Measurements from ENCODE around the gene NKAP.
"Not testable (repeated sequence)": the region's sequence is repeated elsewhere in the genome, so short reads cannot be mapped to it uniquely, and the experiment has no call there.

The NKAP gene

DNA sequence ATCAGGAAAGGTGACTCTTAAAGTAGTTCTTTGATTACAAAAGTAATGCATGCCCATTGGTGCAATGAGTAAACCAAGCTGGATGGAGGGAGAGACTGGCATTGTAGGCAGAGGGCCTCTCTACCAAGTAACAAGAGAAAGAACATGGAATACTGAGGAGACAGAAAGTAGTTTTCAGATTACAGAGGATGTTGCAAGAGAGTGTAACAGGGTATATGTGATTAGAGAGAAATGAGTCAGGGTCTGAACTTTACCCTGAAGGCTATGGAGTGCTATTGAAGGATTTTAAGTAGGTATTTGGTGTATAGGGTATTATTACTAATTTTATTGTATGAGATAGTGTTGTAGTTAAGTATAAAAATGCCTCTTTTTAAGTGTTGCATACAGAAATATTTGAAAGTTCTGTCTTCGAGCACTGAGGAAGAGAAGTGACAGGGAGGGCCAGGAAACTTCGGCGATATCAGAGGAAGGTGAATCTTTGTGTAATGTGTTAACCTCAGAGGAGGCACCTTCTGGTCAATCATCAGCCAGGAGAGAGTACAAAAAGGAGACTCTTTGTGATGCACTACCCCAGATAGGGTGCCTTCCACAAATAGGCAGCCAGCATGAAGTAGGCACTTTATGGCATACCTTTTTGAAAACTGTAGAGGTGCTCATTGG is 8.2 kb downstream of the NKAP start:
- DNase-seq, result no peak

DNA sequence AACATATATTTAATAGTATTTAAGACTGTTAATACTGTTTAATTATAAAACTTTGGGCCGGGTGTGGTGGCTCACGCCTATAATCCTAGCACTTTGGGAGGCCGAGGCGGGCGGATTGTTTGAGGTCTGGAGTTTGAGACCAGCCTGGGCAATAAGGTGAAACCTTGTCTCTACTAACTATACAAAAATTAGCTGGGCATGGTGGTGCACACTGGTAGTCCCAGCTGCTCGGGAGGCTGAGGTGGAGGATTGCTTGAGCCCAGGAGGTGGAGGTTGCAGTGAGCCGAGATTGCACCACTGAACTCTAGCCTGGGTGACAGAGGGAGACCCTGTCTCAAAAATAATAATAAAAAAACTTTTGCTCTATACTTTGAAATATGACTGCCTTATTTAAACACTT is 21.2 kb downstream of the NKAP start:
- DNase-seq, result not testable (repeated sequence)

DNA sequence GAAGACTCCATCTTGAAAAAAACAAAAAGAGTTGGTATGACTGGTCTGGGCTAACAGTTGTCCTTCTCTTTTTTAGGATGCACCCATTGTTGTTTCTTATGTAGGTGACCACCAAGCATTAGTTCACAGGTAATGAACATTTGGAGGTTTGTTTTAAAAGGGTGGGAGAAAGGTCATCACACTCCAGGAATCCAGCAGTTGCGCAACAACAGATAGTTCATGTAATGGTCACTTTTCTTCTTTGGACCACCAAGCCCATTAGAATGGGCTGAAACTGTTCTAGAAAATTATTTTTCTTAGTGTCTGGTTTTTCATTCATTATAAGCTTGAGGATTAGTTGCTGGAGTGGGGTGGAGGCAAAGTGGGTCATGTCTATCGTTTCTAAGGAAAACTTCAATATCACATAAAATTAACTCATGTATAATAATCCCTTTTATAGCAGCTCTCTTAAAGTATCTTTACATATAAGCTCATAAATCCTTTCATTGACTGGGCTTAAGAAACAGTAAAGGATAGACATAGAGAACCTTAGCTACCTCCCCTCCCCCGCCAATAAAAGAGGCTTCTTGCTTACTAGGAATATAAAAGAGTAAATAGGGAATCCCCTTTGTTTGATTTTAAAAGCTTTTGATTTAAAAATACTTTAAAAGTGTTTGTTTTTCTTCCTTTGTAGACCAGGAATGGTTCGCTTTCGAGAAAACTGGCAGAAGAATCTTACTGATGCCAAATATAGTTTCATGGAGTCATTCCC is 23.5 kb downstream of the NKAP start:
- DNase-seq, result no peak

DNA sequence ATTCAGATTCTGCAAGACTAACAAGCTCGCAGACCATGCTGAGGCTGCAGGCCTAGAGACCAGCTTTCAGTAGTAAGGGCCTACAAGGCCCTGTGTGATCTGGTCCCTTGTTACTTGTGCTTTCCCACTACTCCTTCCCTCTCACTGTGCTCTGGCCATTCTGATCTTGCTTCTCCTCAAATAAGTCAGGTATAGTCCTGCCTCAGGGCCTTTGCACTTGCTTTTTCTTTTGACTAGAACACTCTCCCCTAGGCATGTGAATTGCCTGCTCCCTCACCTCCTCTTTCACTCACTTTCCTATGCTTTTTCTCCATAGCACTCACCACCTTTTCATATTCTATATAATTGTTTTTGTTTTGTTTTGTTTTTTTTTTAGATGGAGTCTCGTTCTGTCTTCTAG is 25.7 kb downstream of the NKAP start:
- no peak for DNase-seq

DNA sequence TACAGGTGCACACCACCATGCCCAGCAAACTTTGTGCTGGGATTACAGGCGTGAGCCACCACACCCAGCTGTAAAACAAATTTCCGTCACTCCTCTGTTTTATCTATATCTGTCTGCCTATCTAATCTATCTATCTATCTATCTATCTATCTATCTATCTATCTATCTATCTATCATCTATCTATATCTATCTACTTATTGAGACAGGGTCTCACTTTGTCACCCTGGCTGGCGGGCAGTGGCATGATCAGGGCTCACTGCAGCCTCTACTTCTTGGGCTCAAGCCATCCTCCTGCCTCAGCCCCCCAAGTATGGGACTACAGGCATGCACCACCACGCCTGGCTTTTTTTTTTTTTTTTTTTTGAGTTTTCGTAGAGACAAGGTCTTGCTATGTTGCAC is 27.2 kb downstream of the NKAP start:
- DNase-seq, result no peak

DNA sequence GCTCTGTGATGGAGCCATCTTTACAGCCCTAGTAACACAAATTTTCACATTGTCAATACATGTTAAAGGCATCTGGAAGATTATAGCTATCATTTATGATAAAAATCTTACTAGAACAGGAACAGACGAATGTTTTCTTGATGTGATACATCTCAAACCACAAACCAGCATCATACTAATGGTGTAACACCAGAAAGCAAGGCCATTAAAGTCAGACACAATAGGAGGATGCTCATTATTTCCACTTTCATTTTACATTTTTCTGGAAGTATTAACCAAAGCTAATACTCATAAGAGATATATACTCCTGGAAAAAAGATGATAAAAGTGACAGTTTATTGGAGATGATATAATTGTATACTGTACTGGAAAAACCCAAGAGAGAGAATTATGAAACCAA is 42.6 kb downstream of the NKAP start:
- no peak for DNase-seq

DNA sequence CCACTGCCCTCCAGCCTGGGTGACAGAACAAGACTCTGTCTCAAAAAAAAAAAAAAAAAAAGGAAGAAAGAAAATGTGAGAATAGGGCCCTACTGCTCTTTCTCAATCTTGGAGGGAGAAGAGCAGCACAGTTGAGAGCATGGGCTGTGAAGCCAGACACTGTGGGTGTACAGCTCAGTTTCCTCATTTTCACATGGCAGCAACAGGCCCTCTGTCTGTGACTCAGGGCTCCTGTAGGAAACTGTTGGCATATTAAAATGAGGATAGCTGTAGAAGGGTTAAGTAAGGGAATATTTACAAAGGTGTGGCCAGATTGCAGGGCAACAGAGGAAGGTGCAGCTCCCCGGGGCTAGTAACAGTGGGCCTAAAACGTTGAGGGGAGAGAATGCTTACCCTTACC is 44.4 kb downstream of the NKAP start:
- no peak for DNase-seq

DNA sequence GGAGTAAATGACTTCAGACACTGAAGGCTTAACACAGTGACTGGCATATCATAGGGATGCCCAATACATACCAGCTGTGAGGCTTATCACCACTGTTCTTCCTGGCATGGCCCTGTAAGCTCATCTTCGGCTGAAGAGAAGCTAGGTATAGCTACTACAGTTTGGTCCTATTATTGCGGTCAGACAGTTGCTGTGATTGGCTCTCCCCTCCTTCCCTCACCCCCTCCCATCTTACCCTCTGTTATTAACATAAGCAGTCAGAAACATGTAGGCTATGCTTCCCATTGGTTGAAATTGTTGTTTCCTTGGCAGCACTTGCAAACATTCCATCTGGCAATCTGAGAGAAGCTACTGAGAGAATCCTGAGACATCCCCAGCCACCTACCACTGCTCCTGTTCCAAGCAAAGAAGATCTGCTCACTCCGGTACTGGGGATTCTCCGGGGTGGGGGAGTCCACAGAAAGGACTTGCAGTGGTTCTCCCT is 47.7 kb downstream of the NKAP start, which contains the start of gene AKAP14:
Gene AKAP14 (plus strand): TSS at position 51 of the 484 bp plus-strand sequence. CDS start 7,331 bp downstream, outside the sequence.
- no peak for DNase-seq

DNA sequence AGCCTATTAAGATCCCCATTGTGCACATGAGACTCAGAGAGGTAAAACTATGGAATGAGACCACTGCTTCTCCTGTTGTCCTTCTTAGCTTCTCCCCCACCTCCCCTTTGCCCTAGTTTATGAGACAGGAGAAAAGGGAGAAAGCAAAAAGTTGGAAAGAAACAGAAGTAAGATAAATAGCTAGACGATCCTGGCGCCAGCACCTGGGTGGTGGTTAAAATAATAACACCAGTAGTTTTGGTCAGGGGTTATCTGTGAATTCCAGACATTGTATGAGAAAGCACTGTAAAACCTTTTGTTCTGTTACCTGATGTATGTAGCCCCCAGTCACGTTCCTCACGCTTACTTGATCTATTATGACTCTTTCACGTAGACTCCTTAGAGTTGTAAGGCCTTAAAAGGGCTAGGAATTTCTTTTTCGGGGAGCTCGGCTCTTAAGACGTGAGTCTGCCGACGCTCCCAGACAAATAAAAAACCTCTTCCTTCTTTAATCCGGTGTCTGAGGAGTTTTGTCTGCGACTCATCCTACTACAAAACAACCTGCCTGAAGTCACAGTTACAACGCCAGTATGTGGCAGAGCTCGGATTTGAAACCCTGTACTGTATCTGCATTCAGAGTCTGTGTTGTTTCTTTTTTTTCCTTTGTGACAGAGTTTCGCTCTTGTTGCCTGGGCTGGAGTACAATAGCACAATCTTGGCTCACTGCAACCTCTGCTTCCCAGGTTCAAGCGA is 51.4 kb downstream of the NKAP start:
- DNase-seq, result not testable (repeated sequence)

DNA sequence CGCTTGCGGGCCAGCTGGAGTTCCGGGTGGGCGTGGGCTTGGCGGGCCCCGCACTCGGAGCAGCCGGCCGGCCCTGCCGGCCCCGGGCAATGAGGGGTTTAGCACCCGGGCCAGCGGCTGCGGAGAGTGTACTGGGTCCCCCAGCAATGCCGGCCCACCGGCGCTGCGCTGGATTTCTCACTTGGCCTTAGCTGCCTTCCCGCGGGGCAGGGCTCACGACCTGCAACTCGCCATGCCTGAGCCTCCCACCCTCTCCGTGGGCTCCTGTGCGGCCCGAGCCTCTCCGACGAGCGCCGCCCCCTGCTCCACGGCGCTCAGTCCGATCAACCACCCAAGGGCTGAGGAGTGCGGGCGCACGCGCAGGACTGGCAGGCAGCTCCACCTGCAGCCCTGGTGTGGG is 52.9 kb downstream of the NKAP start:
- DNase-seq, result not testable (repeated sequence)

DNA sequence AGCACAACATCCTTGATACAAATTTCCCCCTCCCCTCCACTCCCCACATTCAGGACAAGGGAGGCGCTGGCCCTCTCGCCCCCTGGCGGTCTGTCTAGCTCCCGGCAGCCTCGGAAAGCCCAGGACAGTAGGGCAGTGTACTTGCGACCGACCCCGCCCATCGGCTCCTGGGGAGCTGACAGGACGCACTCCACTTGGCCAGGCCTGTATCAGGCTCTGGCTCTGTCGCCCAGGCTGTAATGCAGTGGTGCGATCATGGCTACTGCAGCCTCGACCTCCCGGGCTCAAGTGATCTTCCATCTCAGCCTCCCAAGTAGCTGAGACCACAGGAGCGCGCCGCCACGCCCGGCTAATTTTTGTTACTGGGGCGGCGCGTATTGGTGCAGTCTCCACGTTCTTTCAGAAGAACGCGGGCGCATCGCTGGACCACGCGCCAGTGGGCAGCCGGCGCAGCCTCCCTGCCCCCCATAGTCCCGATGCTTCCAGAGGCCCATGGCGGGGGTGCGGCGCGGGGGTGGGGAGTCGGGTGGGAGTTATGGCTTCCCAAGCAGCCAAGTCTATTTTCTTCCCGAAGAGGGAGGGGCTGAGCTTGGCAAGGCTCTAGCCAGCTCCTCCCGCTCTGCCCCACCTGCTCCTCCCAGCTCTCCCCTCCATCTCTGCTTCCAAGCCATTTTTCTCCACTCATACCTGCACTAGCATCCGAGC is 55.7 kb downstream of the NKAP start:
- DNase-seq, result peak; percentile 46

DNA sequence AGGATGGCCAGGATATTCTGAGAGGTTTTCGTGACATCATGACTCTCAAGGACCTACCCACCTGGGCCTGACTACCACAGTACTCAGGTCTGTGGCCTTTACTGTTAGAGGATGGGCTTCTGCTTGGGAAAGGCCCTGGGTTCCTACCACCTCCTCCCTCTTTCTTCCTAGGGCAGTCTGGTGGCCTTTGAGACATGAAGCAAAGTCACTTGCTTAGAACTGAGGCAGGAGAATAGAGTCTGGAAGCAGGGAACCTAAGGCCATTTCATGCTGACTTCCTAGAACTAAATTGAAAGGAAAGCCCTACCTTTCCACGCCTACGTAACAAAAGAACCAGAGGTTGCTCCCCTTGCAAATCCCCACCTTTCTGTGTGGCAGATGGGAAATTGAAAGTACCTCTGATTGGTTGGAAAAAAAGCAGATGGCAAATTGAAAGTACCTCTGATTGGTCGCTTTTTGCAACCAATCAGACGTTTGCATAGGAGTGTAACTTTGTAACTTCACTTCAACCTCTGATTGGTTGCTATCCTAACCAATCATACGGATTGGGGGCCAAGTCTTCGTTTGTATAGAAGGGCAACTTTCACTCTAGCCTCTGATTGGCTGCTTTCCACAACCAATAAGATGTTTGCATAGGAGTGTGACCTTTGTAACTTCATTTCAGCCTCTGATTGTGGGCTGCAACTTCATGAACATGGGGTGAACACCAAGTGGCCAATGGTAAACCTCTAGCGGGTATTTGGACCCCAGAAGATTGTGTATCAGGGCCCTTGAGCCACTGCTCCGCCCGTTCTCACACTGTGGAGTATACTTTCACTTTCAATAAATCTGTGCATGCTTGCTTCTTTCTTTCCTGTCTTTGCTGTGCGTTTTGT is 57.8 kb downstream of the NKAP start:
- DNase-seq, result no peak

DNA sequence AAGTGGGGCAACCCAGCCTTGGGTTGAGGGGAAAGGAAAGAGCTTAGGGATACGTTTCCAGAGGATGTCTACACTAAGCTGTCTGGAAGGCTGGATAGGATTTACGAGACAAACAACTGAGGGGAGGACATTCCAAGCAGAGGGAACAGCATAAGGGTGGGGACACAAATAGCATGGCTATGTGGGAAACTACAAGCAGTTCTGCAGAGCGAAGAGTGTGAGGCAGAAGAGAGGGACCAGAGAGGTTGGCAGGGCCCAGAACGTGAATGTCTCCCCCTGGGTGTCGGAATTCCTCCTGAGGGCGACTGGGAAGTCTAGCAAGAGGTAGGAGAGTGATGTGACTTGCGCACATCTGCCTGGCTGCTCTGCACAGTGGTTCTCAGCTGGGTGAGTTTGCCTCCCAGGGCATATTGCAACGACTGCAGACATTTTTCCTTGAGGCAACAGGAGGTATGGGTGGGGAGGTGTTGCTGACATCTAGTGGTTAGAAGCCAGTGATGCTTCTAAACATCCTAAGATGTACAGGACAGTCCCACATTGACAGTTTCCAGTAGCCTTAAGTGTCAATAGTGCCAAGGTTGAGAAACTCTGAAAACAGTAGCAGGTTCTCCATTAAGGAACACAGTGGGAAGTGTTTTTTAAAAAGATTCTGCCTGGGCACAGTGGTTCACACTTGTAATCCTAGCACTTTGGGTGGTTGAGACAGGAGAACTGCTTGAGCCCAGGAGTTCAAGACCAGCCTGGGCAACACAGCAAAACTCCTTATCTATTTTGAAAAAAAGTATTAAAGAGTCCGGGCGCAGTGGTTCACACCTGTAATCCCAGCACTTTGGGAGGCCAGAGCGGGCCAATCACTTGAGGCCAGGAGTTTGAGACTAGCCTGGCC is 62.8 kb downstream of the NKAP start:
- DNase-seq, result peak; percentile 6

DNA sequence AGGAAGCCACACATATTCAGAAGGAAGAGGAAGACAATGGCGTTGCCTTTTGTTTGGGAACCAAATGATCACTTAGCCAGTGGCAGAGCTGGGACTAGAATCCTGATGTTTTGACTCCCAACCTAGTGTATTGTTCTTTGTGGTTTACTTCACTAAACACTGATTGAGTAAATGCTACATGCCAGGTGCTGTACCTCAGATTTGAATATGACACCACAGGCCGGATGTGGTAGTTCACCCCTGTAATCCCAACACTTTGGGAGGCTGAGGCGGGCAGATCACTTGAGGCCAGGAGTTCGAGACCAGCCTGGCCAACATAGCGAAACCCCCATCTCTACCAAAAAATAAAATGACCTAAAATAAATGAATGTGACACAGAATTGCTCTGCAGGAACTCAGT is 63.5 kb downstream of the NKAP start:
- no peak for DNase-seq

DNA sequence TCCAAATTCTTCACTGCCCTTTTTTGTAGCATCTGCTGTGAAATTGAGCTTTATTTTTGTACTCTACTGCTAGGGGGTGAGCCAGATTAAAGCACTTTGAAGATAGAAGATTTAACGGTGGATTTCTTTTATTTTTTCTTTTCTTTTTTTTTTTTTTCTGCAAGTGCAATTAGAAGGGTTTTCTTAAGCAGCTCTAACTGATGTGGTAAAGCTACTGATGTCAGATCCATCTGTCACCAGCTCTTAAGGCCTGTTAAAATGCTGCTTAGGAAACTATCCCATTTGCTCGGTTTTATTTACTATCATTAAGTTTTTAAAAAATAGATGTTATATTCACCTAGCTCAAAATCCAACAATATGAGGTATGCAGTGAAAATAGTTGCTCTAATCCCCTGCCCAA is 64.8 kb downstream of the NKAP start:
- no peak for DNase-seq

DNA sequence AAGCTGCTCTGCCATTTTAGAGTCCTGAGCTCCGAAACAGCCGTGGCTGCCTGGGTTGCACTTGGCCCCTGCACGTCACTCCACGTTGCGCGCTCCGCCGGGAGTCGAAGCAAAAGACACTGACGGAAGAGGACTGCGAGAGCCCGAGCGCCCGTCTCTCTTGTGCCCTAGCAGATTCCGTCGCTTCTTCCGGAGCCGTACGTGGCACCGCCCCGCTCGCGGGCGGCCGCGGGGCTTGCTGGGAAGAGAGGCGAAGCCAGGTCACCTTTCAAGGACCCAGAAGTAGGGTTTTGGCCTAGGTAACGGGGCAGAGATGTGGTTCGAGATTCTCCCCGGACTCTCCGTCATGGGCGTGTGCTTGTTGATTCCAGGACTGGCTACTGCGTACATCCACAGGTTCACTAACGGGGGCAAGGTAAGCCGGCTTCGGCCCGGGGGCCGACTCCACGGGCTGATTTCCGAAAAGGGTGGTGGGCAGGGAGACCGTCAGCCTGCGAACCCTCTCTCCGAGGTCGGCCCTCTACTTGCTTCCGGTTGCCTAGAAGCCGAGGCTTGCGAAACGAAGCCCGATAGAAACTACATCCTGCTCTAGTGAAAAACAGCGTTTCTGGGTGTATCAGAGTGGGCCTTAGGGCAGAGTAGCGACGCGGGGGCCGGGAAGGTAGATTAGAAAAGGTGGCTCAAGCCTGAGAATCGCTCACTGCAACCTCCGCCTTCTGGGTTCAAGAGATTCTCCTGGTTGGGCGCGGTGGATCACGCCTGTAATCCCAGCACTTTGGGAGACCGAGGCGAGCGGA is 71.8 kb downstream of the NKAP start, which contains the start of the genes NDUFA1 and RNF113A:
Gene NDUFA1 (plus strand): TSS at position 234 of the 797 bp plus-strand sequence. CDS start 80 bp downstream, at position 314.
Gene RNF113A (minus strand): TSS at position 135 of the 797 bp plus-strand sequence. CDS start 120 bp downstream, at position 15.
- DNase-seq, result peak; percentile 76

DNA sequence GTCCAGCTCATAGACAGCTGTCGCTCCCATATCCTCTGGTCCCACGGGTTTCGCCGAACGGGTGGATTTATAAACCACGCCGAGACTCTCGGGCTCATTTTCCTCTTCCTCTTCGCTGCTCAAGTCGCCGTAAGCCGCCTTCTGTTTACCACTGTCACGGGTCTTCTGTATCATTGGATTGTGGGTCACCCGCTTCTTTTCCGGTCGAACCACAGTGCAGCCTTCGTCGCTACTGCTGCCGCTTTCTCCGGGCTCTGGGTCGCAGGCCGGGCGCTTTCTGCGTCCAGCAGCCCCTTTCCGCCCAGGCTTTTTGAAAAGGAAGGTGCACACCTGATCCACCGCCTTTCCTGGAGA is 72.3 kb downstream of the NKAP start:
- DNase-seq, result no peak
